Fibroblast of skin of abdomen (primary cell): Measurements from ENCODE around the gene RAB27B.
"Not testable (repeated sequence)": the region's sequence is repeated elsewhere in the genome, so short reads cannot be mapped to it uniquely, and the experiment has no call there.

Source experiments
- DNase-seq: peaks from one replicate; pipeline ENCODE4 v3.0.0-alpha.2; 2013

RAB27B gene

DNA sequence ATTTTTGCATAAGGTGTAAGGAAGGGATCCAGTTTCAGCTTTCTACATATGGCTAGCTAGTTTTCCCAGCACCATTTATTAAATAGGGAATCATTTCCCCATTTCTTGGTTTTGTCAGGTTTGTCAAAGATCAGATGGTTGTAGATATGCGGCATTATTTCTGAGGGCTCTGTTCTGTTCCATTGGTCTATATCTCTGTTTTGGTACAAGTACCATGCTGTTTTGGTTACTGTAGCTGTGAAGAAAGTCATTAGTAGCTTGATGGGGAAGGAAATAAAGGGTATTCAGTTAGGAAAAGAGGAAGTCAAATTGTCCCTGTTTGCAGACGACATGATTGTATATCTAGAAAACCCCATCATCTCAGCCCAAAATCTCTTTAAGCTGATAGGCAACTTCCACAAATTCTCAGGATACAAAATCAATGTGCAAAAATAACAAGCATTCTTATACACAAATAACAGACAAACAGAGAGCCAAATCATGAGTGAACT, 7.4 kb upstream of the RAB27B start:
- not testable (repeated sequence) for DNase-seq

DNA sequence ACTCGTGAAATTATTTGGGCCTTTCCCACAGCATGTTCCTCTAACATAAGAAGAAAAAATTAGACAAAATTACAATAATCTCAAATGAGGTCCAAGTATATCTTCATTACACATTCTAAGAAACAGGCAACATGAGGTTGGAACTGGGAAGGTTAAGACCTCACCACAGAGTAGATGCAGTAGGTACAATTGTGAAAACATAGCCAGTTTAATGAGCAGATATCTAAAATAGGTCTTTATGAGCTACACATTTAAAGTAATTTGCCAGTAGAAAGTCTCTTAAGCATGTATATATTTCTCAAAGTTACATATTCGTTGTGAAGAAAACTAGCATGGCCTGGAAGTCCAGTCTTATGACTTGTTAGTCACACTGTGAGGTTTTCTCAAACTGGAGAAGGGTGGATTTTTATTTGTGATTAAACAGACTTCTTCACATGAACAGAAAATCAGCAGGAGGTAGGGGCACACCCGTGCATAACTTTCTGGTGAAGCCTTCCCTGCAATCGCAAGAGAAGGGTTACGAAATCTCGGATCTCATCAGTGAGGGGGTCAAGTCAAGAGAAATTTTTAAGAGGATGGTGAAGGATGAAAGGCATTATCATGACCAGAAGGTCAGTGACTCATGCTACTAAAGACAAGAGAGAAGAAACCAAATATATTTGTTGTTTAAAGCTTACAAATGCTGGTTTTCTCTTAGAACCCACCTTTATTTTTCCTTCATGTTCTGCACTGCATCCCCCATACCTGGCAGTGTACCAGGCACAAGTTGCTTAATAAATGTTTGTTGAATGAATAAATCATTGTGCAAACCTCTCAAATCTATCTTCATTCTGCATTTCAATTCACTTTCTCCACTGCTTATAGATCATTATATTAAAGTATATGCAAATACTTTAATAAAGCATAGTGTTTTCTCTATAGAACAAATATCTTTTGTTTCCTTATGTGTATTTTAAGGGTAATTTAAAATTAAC, 5.1 kb upstream of the RAB27B start:
- peak; percentile 77 for DNase-seq

GRCh38 chr18:54824761-54825160, 3.5 kb upstream of the RAB27B start:
- DNase-seq, result no peak

- DNase-seq, result no peak
Measured at GRCh38 chr18:54825601-54826344, 2.5 kb upstream of the RAB27B start.

- DNase-seq, result no peak
Measured at GRCh38 chr18:54828986-54829385, 709 bp downstream of the RAB27B start.

DNA sequence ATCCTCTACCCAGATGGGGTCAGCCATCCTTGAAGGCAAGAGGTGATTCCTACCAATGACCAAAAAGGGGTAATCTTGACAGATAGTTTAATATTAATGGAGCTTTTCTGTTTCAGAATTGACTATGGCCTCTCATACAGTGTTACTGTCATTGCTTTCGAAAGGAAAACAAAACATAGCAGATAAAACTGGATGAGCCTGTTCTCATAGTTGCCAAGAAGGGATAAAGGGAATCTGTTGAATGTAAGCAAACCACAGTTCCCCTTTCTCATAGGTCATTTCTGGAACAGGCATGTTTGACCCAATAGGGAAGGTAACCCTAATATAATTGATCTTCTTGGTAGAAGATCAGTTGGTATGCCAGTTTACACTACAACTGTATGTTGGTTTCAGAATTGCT, 1.6 kb downstream of the RAB27B start:
- no peak for DNase-seq

- DNase-seq, result no peak
Measured at GRCh38 chr18:54830260-54830659, 2.0 kb downstream of the RAB27B start.

- no peak for DNase-seq
Measured at GRCh38 chr18:54830866-54831265, 2.6 kb downstream of the RAB27B start.

DNA sequence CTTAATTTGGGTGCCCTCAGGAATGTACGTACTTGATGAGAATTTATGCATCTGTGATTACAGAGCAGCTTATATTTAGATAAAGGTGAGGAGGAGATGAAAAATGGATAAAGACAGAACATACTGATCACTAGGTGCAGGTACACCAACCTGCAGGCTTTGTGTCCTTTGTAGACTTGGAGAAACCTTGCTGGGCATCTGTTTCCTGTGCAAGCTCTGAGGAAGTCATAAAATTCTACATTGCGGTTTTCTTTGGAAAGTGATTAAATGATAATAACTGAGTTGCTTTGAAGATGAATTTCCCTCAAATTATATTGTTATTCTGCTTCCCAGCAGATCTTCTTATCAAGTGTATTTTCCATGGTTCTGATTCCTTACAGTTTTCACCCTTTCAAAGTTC, 7.7 kb downstream of the RAB27B start:
- no peak for DNase-seq

- peak; percentile 8 for DNase-seq
Measured at GRCh38 chr18:54843314-54843713, 15.0 kb downstream of the RAB27B start.

GRCh38 chr18:54845787-54846186, 17.5 kb downstream of the RAB27B start:
- peak; percentile 10 for DNase-seq

DNA sequence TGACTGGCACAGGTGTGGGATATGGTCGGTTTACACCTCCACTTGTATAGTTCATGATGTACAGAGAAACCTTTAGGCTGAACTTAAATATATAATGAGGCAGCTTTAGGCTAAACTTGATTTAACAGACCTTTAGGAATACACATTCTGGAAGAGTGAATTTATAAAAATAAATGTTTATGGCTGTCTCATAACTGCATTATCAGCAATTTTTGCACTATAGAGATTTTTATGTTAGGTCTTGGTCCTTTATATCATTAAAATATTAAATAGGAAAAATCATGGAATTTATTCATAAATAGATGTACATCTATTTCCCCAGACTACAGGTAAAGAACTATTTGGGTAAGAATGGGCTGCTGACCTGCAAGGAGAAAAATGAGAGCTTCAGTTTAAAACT, 19.8 kb downstream of the RAB27B start:
- no peak for DNase-seq

DNA sequence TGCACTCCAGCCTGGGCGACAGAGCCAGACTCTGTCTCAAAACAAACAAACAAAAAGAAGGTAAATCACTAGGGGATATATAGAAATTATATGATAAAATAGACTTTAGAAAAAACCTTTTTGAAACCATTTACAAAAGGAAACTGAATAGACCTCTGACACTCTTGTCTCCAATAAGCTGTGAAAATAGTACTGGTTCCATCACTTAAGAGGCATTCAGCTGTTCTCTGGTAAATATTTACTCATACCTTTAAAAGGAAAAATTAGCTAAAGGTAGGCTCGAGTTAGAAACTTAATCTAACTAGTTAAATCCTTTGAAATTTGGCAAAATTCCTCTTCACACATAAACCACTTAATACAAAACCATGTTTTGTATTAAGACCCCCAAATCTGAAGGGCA, 21.4 kb downstream of the RAB27B start:
- DNase-seq, result no peak

- DNase-seq, result no peak
Measured at GRCh38 chr18:54850598-54850997, 22.3 kb downstream of the RAB27B start.

DNA sequence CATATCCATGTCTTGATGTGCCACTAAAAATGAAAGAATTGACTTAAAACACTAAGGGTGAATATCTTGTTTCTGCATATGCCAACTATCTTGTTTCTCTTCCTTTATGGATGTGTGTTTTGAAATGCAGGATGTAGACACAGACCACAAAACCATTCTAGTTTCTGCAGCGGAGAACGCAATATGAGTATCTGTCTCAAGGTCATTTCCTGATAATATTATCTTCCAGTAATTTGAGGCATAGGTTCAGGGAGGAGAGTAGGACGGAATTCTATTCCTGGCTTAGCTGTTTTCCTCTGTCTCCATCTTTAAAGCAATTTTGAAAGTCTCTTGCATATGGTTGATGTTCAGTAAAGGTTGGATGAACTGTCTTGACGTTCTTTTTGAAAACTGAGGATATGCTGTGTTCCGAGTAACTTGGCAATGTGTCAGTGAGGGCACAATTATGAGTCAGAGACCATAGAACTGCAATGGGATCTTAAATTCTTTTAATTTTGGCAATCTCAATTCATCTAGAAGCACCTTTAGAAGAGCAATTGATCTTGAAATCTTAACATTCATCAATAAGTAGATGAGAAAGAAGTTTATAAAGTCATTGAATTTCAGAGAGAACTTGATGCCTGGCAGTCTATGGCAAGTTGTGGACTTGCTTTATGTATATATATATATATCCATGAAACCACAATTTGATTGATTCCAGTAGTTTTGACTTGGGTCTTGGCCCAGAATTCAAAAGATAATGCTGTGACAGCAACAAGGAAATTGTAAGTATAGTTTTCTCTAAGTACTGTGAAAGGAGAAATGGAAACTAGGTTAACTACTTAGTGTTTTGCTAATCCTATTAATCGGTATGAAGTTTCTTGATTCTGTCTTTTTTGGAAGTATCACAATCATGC, 24.8 kb downstream of the RAB27B start:
- DNase-seq, result no peak

GRCh38 chr18:54855050-54855449, 26.8 kb downstream of the RAB27B start:
- not testable (repeated sequence) for DNase-seq

- DNase-seq, result no peak
Measured at GRCh38 chr18:54856105-54856646, 27.9 kb downstream of the RAB27B start.

GRCh38 chr18:54857499-54857898, 29.2 kb downstream of the RAB27B start:
- DNase-seq, result no peak

- DNase-seq, result no peak
Measured at GRCh38 chr18:54859667-54860421, 31.6 kb downstream of the RAB27B start.

DNA sequence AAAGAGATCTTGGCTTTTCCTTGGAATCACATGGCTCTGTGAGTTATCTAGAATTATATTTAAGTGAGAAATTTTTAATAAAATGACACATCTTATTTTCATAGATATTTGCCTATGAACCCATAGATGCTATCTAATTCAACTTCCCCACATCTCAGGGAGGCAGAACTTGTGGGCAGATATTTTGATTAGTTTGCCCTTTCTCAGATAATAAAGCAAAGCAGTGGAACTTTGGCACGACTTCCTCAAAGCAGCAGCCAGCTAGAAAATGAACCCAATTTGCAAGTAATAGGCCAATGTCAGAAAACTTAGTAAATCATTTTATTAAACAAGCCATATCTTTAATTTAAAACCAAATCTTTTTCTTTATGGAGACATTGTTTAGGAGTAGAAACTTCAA, 32.7 kb downstream of the RAB27B start:
- DNase-seq, result no peak

DNA sequence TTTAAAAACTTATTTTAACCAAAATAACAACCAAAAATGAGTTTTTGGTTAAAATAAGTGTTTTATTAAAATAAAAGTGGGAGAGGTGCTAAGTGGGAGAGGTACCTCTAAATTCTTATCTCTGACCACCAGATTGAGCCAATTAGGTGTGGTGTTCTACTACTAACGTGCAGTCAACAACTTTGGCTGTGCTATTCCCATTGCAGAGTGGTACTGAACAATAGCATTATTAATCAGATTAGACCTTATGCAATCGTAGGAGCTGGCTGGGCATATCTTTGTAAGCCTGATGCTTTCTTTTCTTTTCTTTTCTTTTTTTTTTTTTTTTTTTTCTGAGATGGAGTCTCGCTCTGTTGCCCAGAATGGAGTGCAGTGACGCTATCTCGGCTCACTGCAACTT, 38.9 kb downstream of the RAB27B start:
- no peak for DNase-seq
